Panc1 (cell line): ENCODE results near the gene ZKSCAN3. TPM values are rescaled to one million over a fixed set of nuclear protein-coding genes. Genes with fewer than 3 reads are reported as not detected.

Source experiments
- ATAC-seq: fragments of 200-7000 bp; cut with Tn5 transposase; 2 replicates; pipeline ENCODE4 v1.9.1; 2020; ENCODE audit warnings: mild to moderate bottlenecking, moderate library complexity
- BruUV-seq: library from RNA; stranded (reverse); fragments of 400-500 nt; replicated peaks from 2 replicates; lab custom pipeline; 2021; lab: Mats Ljungman, UMichigan
- CTCF ChIA-PET: fragments of 300-600 bp; sonication (Branson Sonifier 250); formaldehyde crosslinking; loops from one replicate; lab custom pipeline; 2022; ENCODE audit warnings: antibody characterized with exemption; lab: Charles Lee
- POLR2A ChIA-PET: fragments of 300-600 bp; sonication (Branson Sonifier 250); formaldehyde crosslinking; loops from one replicate; lab custom pipeline; 2022; ENCODE audit warnings: antibody characterized with exemption; lab: Charles Lee
- DNase-seq: peaks from one replicate; pipeline ENCODE4 v3.0.0-alpha.2; 2010; ENCODE audit warnings: low read depth, low spot score
- H3K27ac ChIP-seq: 2 replicates; pipeline ENCODE4 v1.5.1; 2011; ENCODE audit warnings: mild to moderate bottlenecking, low read length, inconsistent platforms
- H3K27me3 ChIP-seq: fragments of 200-500 bp; sonication (Bioruptor generic); 2 replicates; pipeline ENCODE4 v1.6.0; 2014; ENCODE audit warnings: low read length, inconsistent platforms; ENCODE audit not compliant: control insufficient read depth, insufficient read depth
- H3K36me3 ChIP-seq: fragments of 200-500 bp; sonication (Bioruptor generic); 2 replicates; pipeline ENCODE4 v1.5.1; 2014; ENCODE audit warnings: inconsistent platforms, mild to moderate bottlenecking, low read length, moderate library complexity; ENCODE audit not compliant: control insufficient read depth, insufficient read depth
- H3K4me1 ChIP-seq: 2 replicates; pipeline ENCODE4 v1.5.1; 2011; ENCODE audit warnings: inconsistent platforms, mild to moderate bottlenecking, low read length, moderate library complexity; ENCODE audit not compliant: control insufficient read depth, insufficient read depth
- H3K4me3 ChIP-seq, 2 experiments: 2 replicates each; pipeline ENCODE4 v1.5.1; 2011 to 2012; ENCODE audit warnings: low read depth in 2 of 2, low read length in 2 of 2, mild to moderate bottlenecking in 2 of 2, inconsistent platforms in 1 of 2, moderate library complexity in 1 of 2
- H3K9me3 ChIP-seq: fragments of 200-500 bp; sonication (Bioruptor generic); 2 replicates; pipeline ENCODE4 v1.5.1; 2014; ENCODE audit warnings: low read depth, mild to moderate bottlenecking, inconsistent platforms, low read length, moderate library complexity; ENCODE audit not compliant: control insufficient read depth, insufficient read depth
- CTCF ChIP-seq: fragments of 450-650 bp; IDR thresholded peaks from 2 replicates; pipeline ENCODE4 v1.5.1; 2017; ENCODE audit warnings: mild to moderate bottlenecking
- POLR2AphosphoS5 ChIP-seq: IDR thresholded peaks from 2 replicates; pipeline ENCODE4 v1.6.1; 2012; ENCODE audit warnings: mild to moderate bottlenecking, low read depth, low read length, moderate library complexity
- REST ChIP-seq, 2 experiments: IDR thresholded peaks; 2 replicates each; pipeline ENCODE4 v1.6.1; 2011 to 2012; ENCODE audit warnings: low read depth in 2 of 2, control low read depth in 1 of 2, low read length in 1 of 2, mild to moderate bottlenecking in 1 of 2, moderate library complexity in 1 of 2; ENCODE audit not compliant: insufficient read depth in 1 of 2
- SIN3A ChIP-seq: IDR thresholded peaks from 2 replicates; pipeline ENCODE4 v1.6.1; 2012; ENCODE audit warnings: low read depth, mild to moderate bottlenecking, low read length, moderate library complexity, borderline replicate concordance; ENCODE audit not compliant: insufficient read depth
- TCF7L2 ChIP-seq: IDR thresholded peaks from 2 replicates; pipeline ENCODE4 v1.6.1; 2011; ENCODE audit warnings: mild to moderate bottlenecking, low read depth, low read length, inconsistent platforms
- in situ Hi-C: cut with HindIII; loops from 2 replicates; pipeline ENCODE4 v1.10.0; 2016; ENCODE audit warnings: low sequenced_read_pairs, low pct_unique_long_range_greater_than_20kb
- intact Hi-C: fragments of 100-400 bp; cut with micrococcal nuclease; formaldehyde crosslinking; loops from one replicate; pipeline ENCODE4 v1.10.0; 2022; ENCODE audit not compliant: unreplicated experiment
- total RNA-seq: library from RNA; stranded (reverse); gene quantifications from one replicate; pipeline ENCODE4 v1.2.1, GENCODE V29; 2021; ENCODE audit not compliant: unreplicated experiment

The ZKSCAN3 gene
- total RNA-seq, 1 experiment from 2014 or later = 7.0 TPM

GRCh38 chr6:28354688-28355554, 5.2 kb downstream of the ZKSCAN3 start:
- intact Hi-C loops = loop anchor here (5.0 to 10.0 kb wide), 3 partner anchors 88 to 450 kb away; partner anchors contain the start of gene ZSCAN26
- BruUV-seq = no TSS peak
- 0 out of 2 replicates have a peak, but pooled peaks have one; percentile 3 for ATAC-seq

More at GRCh38 chr6:28354688-28355554, 5.2 kb downstream of the ZKSCAN3 start:
- peak overlapping the region; percentile 58 to 76; a peak in 3 of 4 replicates for H3K4me3 ChIP-seq
- H3K27me3 ChIP-seq = no peaks in the 10 kb centered on the region
- DNase-seq = no peak
- peaks cover 45% of the 10 kb centered on the region for H3K4me1 ChIP-seq
- ChIA-PET POLR2A (interaction anchor here (0.6 to 0.7 kb wide), 2 partner anchors 213 to 215 kb away, joined by 3 read pairs; partner anchors contain the start of gene ZKSCAN8), CTCF (interaction anchor here (1.6 kb wide), 2 partner anchors 29 to 219 kb away, joined by 4 to 8 read pairs; no protein-coding TSS in a partner anchor)
- H3K36me3 ChIP-seq = peaks cover 2% of the 10 kb centered on the region; the same call in 1 of the 2 replicates
- in situ Hi-C loops = no loop called here
- peak overlapping the region; percentile 97 for H3K27ac ChIP-seq
- no peaks in the 10 kb centered on the region for H3K9me3 ChIP-seq
- TF ChIP-seq POLR2AphosphoS5 (no peak), SIN3A (no peak), TCF7L2 (no peak), CTCF (no peak), REST (IDR thresholded peaks at IDR 0.05; ENCODE audit: insufficient read depth in 1 of 2, low read depth in 2 of 2, low read length in 1 of 2) (no peak)
